H9 (cell line): ENCODE results near the gene APOL2. TPM values are rescaled to one million over a fixed set of nuclear protein-coding genes. Genes with fewer than 3 reads are reported as not detected.

Source experiments
- DNase-seq: peaks from one replicate; pipeline ENCODE4 v3.0.0-alpha.2; 2017
- H2AFZ ChIP-seq: one replicate; pipeline ENCODE4 v1.6.1; 2013; ENCODE audit warnings: mild to moderate bottlenecking, low read length, control low read depth, moderate library complexity
- H2AK5ac ChIP-seq: 2 replicates; pipeline ENCODE4 v1.6.1; 2013; ENCODE audit warnings: low read length, control low read depth, mixed read lengths; ENCODE audit not compliant: insufficient read length
- H2BK120ac ChIP-seq: one replicate; pipeline ENCODE4 v1.6.1; 2013; ENCODE audit warnings: low read depth, mild to moderate bottlenecking, low read length, control low read depth, inconsistent platforms; ENCODE audit not compliant: poor library complexity, severe bottlenecking
- H2BK12ac ChIP-seq: 2 replicates; pipeline ENCODE4 v1.6.1; 2013; ENCODE audit warnings: low read length, control low read depth, mixed read lengths, low read depth; ENCODE audit not compliant: insufficient read length
- H2BK15ac ChIP-seq: 2 replicates; pipeline ENCODE4 v1.6.1; 2013; ENCODE audit warnings: low read depth, low read length, control low read depth
- H2BK20ac ChIP-seq: one replicate; pipeline ENCODE4 v1.6.1; 2013; ENCODE audit warnings: low read depth, mild to moderate bottlenecking, low read length, control low read depth, inconsistent platforms; ENCODE audit not compliant: poor library complexity, severe bottlenecking
- H2BK5ac ChIP-seq: 2 replicates; pipeline ENCODE4 v1.6.1; 2013; ENCODE audit warnings: low read length, control low read depth, mixed read lengths; ENCODE audit not compliant: insufficient read length
- H3K14ac ChIP-seq: 2 replicates; pipeline ENCODE4 v1.6.1; 2013; ENCODE audit warnings: low read length, control low read depth; ENCODE audit not compliant: insufficient read depth
- H3K18ac ChIP-seq: 2 replicates; pipeline ENCODE4 v1.6.1; 2013; ENCODE audit warnings: low read depth, mild to moderate bottlenecking, mixed read lengths, low read length, control low read depth; ENCODE audit not compliant: insufficient read length
- H3K23ac ChIP-seq: 2 replicates; pipeline ENCODE4 v1.6.1; 2013; ENCODE audit warnings: low read length, control low read depth, mixed read lengths, low read depth; ENCODE audit not compliant: insufficient read length
- H3K23me2 ChIP-seq: 2 replicates; pipeline ENCODE4 v1.6.1; 2013; ENCODE audit warnings: low read depth, mild to moderate bottlenecking, mixed read lengths, low read length, control low read depth; ENCODE audit not compliant: insufficient read length, poor library complexity, severe bottlenecking
- H3K27ac ChIP-seq: 2 replicates; pipeline ENCODE4 v1.5.1; 2013; ENCODE audit warnings: low read length, control low read depth, mixed read lengths, low read depth; ENCODE audit not compliant: insufficient read length
- H3K27me3 ChIP-seq: 2 replicates; pipeline ENCODE4 v1.6.1; 2013; ENCODE audit warnings: low read length, control low read depth, inconsistent platforms; ENCODE audit not compliant: insufficient read depth
- H3K4ac ChIP-seq: 2 replicates; pipeline ENCODE4 v1.6.1; 2013; ENCODE audit warnings: low read depth, mild to moderate bottlenecking, control low read depth, inconsistent platforms, low read length, moderate library complexity
- H3K4me1 ChIP-seq: 2 replicates; pipeline ENCODE4 v1.6.1; 2013; ENCODE audit warnings: low read length, control low read depth, inconsistent platforms; ENCODE audit not compliant: insufficient read depth
- H3K4me2 ChIP-seq: 2 replicates; pipeline ENCODE4 v1.6.1; 2013; ENCODE audit warnings: low read length, control low read depth, mixed read lengths; ENCODE audit not compliant: insufficient read length, insufficient read depth
- H3K56ac ChIP-seq: 2 replicates; pipeline ENCODE4 v1.6.1; 2013; ENCODE audit warnings: low read depth, mild to moderate bottlenecking, mixed read lengths, low read length, control low read depth; ENCODE audit not compliant: insufficient read length
- H3K79me1 ChIP-seq: 2 replicates; pipeline ENCODE4 v1.6.1; 2013; ENCODE audit warnings: low read depth, mild to moderate bottlenecking, moderate library complexity, low read length, control low read depth, inconsistent platforms; ENCODE audit not compliant: insufficient read depth, poor library complexity, severe bottlenecking
- H3K79me2 ChIP-seq: 2 replicates; pipeline ENCODE4 v1.6.1; 2013; ENCODE audit warnings: low read length, control low read depth, inconsistent platforms; ENCODE audit not compliant: insufficient read depth
- H3K9ac ChIP-seq: 2 replicates; pipeline ENCODE4 v1.6.1; 2013; ENCODE audit warnings: low read length, control low read depth, mixed read lengths; ENCODE audit not compliant: insufficient read length; ENCODE audit errors: extremely low read depth
- H3K9me3 ChIP-seq: one replicate; pipeline ENCODE4 v1.6.1; 2013; ENCODE audit warnings: low read depth, low read length, inconsistent platforms; ENCODE audit not compliant: control insufficient read depth
- H3T11ph ChIP-seq: one replicate; pipeline ENCODE4 v1.6.1; 2013; ENCODE audit warnings: mild to moderate bottlenecking, low read length, control low read depth, inconsistent platforms
- H4K20me1 ChIP-seq: one replicate; pipeline ENCODE4 v1.6.1; 2013; ENCODE audit not compliant: control insufficient read depth, insufficient read length, insufficient read depth
- H4K5ac ChIP-seq: 2 replicates; pipeline ENCODE4 v1.6.1; 2013; ENCODE audit warnings: low read depth, mild to moderate bottlenecking, mixed read lengths, low read length, control low read depth; ENCODE audit not compliant: insufficient read length
- H4K8ac ChIP-seq: replicated peaks from 2 replicates; pipeline ENCODE4 v1.6.1; 2013; ENCODE audit warnings: low read length, control low read depth, mixed read lengths, low read depth; ENCODE audit not compliant: insufficient read length
- H4K91ac ChIP-seq: 2 replicates; pipeline ENCODE4 v1.6.1; 2013; ENCODE audit warnings: low read depth, mild to moderate bottlenecking, moderate library complexity, mixed read lengths, low read length, control low read depth; ENCODE audit not compliant: insufficient read length
- H3K27ac Mint-ChIP-seq, 3 experiments: 2 replicates in 2 of 3; 3 replicates in 1 of 3; pipeline ENCODE4 v1.8.0; 2020 to 2021; ENCODE audit warnings: mixed read lengths in 3 of 3, mild to moderate bottlenecking in 1 of 3, moderate library complexity in 1 of 3
- H3K27me3 Mint-ChIP-seq: 2 replicates; pipeline ENCODE4 v1.8.0; 2021; ENCODE audit warnings: low read depth, mild to moderate bottlenecking, moderate library complexity, mixed read lengths
- H3K36me3 Mint-ChIP-seq, 3 experiments: 2 replicates in 2 of 3; 3 replicates in 1 of 3; pipeline ENCODE4 v1.8.0; 2020 to 2021; ENCODE audit warnings: low read depth in 3 of 3, mixed read lengths in 3 of 3; ENCODE audit not compliant: insufficient read depth in 1 of 3
- H3K4me1 Mint-ChIP-seq, 2 experiments: 2 replicates each; pipeline ENCODE4 v1.8.0; 2020; ENCODE audit warnings: mixed read lengths in 2 of 2
- H3K4me3 Mint-ChIP-seq, 2 experiments: 2 replicates in 1 of 2; 3 replicates in 1 of 2; pipeline ENCODE4 v1.8.0; 2020 to 2021; ENCODE audit warnings: mild to moderate bottlenecking in 2 of 2, mixed read lengths in 2 of 2, moderate library complexity in 1 of 2
- H3K9me3 Mint-ChIP-seq, 2 experiments: 2 replicates in 1 of 2; 3 replicates in 1 of 2; pipeline ENCODE4 v1.8.0; 2020; ENCODE audit warnings: mild to moderate bottlenecking in 2 of 2, mixed read lengths in 2 of 2, moderate library complexity in 1 of 2
- WGBS: extraction: QIAGEN DNeasy Blood & Tissue Kit; methylation state at CpG from one replicate; pipeline ENCODE4 v1.1.7; 2013; ENCODE audit warnings: missing lambda C conversion rate, low lambda C conversion rate, mixed read lengths; ENCODE audit not compliant: insufficient read length; ENCODE audit errors: extremely low coverage; 5-methylcytosine and 5-hydroxymethylcytosine counted together
- total RNA-seq: library from RNA; stranded (reverse); gene quantifications from 2 replicates; pipeline ENCODE4 v1.2.1, GENCODE V29; 2021
- TF ChIP-seq, protein P1 (sequence below): fragments of 200-600 bp; sonication (generic); conservative IDR thresholded peaks from 3 replicates; pipeline ENCODE4 v1.8.0; 2021; ENCODE audit warnings: antibody characterized with exemption, mild to moderate bottlenecking

The APOL2 gene
- total RNA-seq, 1 experiment from 2014 or later: 15.6 TPM

DNA sequence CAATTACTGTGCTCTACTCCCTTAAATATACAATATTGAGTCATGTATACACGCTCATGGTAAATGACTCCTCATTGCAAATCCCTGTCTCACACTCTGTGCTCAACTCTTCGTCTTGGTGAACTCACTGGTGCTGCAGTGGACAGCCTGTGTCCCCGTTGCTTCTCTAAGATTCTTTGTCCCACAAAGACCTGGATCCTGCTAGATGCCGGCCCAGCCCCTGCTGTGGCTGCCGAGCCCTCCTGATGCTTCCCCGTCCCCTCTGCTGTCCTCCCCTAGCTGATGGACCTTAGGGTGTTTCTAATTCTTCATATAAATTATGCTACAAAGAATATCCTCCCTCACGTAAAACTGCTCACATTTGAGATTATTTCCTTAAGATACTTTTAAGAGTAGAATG is 5.5 kb downstream of the APOL2 start:
- H3K27me3 Mint-ChIP-seq: no peaks in the 10 kb centered on the region
- no peak overlapping the region for H3K27ac Mint-ChIP-seq
- Histone ChIP-seq H2BK20ac (no peak overlapping the region), H2BK120ac (no peak overlapping the region), H3K18ac (no peak overlapping the region), H4K5ac (no peak overlapping the region), H3K14ac (no peak overlapping the region), H4K91ac (no peak overlapping the region), H3K4me1 (no peaks in the 10 kb centered on the region), H3K9ac (no peak overlapping the region), H4K20me1 (no peaks in the 10 kb centered on the region), H3T11ph (no peak overlapping the region), H3K23ac (no peak overlapping the region), H3K56ac (no peak overlapping the region), H4K8ac (no peak overlapping the region), H3K4me2 (no peak overlapping the region), H3K4ac (no peak overlapping the region), H3K9me3 (no peaks in the 10 kb centered on the region), H3K27me3 (no peaks in the 10 kb centered on the region), H3K23me2 (peaks cover 3% of the 10 kb centered on the region), H3K79me2 (no peaks in the 10 kb centered on the region; the same call in 1 of the 2 replicates), H3K79me1 (no peaks in the 10 kb centered on the region), H2BK5ac (no peak overlapping the region), H2BK15ac (no peak overlapping the region), H2AK5ac (no peak overlapping the region), H2AFZ (no peak overlapping the region), H2BK12ac (no peak overlapping the region), H3K27ac (no peak overlapping the region)
- H3K4me1 Mint-ChIP-seq: peaks cover 23 to 30% of the 10 kb centered on the region in 2 experiments
- DNase-seq: peak; percentile 14
- WGBS: no CpG with 5 or more reads among the region's 7 CpGs
- TF ChIP-seq, protein P1, sequence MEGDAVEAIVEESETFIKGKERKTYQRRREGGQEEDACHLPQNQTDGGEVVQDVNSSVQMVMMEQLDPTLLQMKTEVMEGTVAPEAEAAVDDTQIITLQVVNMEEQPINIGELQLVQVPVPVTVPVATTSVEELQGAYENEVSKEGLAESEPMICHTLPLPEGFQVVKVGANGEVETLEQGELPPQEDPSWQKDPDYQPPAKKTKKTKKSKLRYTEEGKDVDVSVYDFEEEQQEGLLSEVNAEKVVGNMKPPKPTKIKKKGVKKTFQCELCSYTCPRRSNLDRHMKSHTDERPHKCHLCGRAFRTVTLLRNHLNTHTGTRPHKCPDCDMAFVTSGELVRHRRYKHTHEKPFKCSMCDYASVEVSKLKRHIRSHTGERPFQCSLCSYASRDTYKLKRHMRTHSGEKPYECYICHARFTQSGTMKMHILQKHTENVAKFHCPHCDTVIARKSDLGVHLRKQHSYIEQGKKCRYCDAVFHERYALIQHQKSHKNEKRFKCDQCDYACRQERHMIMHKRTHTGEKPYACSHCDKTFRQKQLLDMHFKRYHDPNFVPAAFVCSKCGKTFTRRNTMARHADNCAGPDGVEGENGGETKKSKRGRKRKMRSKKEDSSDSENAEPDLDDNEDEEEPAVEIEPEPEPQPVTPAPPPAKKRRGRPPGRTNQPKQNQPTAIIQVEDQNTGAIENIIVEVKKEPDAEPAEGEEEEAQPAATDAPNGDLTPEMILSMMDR: no peak
- H3K9me3 Mint-ChIP-seq: no peaks in the 10 kb centered on the region; a peak in 1 of 5 replicates
- H3K4me3 Mint-ChIP-seq: no peak overlapping the region
- peaks cover 10 to 51% (median 34%) of the 10 kb centered on the region in 3 experiments for H3K36me3 Mint-ChIP-seq
